Activated T-cell treated with anti-CD3 and anti-CD28 coated beads for 4 hours (primary cell): ENCODE data around the gene FXYD2.

ENCODE experiments used
- DNase-seq: peaks from one replicate; pipeline ENCODE4 v3.0.0-alpha.2; 2020

FXYD2 gene

GRCh38 chr11:117834838-117835443, 10.4 kb upstream of the FXYD2 start:
- no peak for DNase-seq

- no peak for DNase-seq
These were observed 9.7 kb upstream of the FXYD2 start for GRCh38 chr11:117834068-117834810.

- DNase-seq: no peak
These were observed 8.9 kb upstream of the FXYD2 start for GRCh38 chr11:117833401-117833891.

- DNase-seq: no peak
These were observed 8.0 kb upstream of the FXYD2 start for GRCh38 chr11:117832511-117832910.

- DNase-seq: no peak
These were observed 7.3 kb upstream of the FXYD2 start for GRCh38 chr11:117831661-117832415.

GRCh38 chr11:117830674-117831351, 6.3 kb upstream of the FXYD2 start:
- no peak for DNase-seq

GRCh38 chr11:117830072-117830471, 5.5 kb upstream of the FXYD2 start:
- no peak for DNase-seq

GRCh38 chr11:117829369-117829725, 4.8 kb upstream of the FXYD2 start:
- no peak for DNase-seq

- peak; percentile 91 for DNase-seq
These were observed 4.2 kb upstream of the FXYD2 start for GRCh38 chr11:117828611-117829368.

- no peak for DNase-seq
These were observed 3.3 kb upstream of the FXYD2 start for GRCh38 chr11:117827521-117828511.

GRCh38 chr11:117826832-117827231, 2.3 kb upstream of the FXYD2 start:
- DNase-seq: no peak

- no peak for DNase-seq
These were observed 1.6 kb upstream of the FXYD2 start for GRCh38 chr11:117826190-117826570.

- no peak for DNase-seq
These were observed 1.1 kb upstream of the FXYD2 start for GRCh38 chr11:117825538-117826189.

GRCh38 chr11:117823946-117824420, 561 bp downstream of the FXYD2 start:
- no peak for DNase-seq

- no peak for DNase-seq
These were observed 1.1 kb downstream of the FXYD2 start for GRCh38 chr11:117823294-117823945.

- DNase-seq: no peak
These were observed 2.2 kb downstream of the FXYD2 start for GRCh38 chr11:117822074-117823033.

GRCh38 chr11:117821431-117821830, 3.1 kb downstream of the FXYD2 start:
- DNase-seq: no peak

GRCh38 chr11:117820516-117820915, 4.0 kb downstream of the FXYD2 start:
- no peak for DNase-seq

GRCh38 chr11:117820071-117820470, 4.5 kb downstream of the FXYD2 start:
- DNase-seq: no peak
